ENCODE measurements around the gene SIK2.

GRCh38 chr11:111770581-111771134 lies 168.4 kb downstream of the SIK2 start:
- TF ChIP-seq CTCF (IDR thresholded peaks at IDR 0.05) (no peak), EZH2 (IDR thresholded peaks at IDR 0.05; ENCODE audit: borderline replicate concordance, insufficient read depth, low read depth, low read length, poor library complexity, severe bottlenecking) (no peak)
